Endothelial cell of umbilical vein (primary cell): Measurements from ENCODE around the gene SKAP1. TPM values are rescaled to one million over a fixed set of nuclear protein-coding genes. Genes with fewer than 3 reads are reported as not detected.

Experiments used
- BruUV-seq: library from RNA; stranded (reverse); fragments of 400-500 nt; replicated peaks from 2 replicates; lab custom pipeline; 2021; lab: Mats Ljungman, UMichigan
- CTCF ChIA-PET: fragments of 300-600, 350-600 bp; sonication (Branson Sonifier 250); formaldehyde crosslinking; loops from one replicate; lab custom pipeline; 2021; ENCODE audit warnings: antibody characterized with exemption, inconsistent platforms; lab: Charles Lee
- POLR2A ChIA-PET: fragments of 300-600, 350-600 bp; sonication (Branson Sonifier 250); formaldehyde crosslinking; loops from one replicate; lab custom pipeline; 2021; ENCODE audit warnings: antibody characterized with exemption, inconsistent platforms; lab: Charles Lee
- DNase-seq: peaks from one replicate; pipeline ENCODE4 v3.0.0-alpha.2; 2011; ENCODE audit warnings: low read depth, low spot score
- FAIRE-seq: peaks from 2 replicates; lab custom pipeline; 2011; peaks lifted over from hg19 to GRCh38; lab: Jason Lieb, UNC
- H2AFZ ChIP-seq: 2 replicates; pipeline ENCODE4 v1.6.0; 2012; ENCODE audit warnings: low read depth, low read length, control low read depth, inconsistent platforms
- H3K27ac ChIP-seq: 2 replicates; pipeline ENCODE4 v1.5.1; 2011; ENCODE audit warnings: low read depth, mild to moderate bottlenecking, control low read depth, low read length, moderate library complexity; ENCODE audit not compliant: insufficient read depth
- H3K27me3 ChIP-seq, 2 experiments: 2 replicates each; pipeline versions ENCODE4 v1.6.0 to v1.6.1; 2011; ENCODE audit warnings: low read length in 2 of 2, mixed read lengths in 1 of 2; ENCODE audit not compliant: control insufficient read depth in 2 of 2, insufficient read depth in 2 of 2
- H3K36me3 ChIP-seq, 2 experiments: 2 replicates in 1 of 2; 3 replicates in 1 of 2; pipeline ENCODE4 v1.5.1; 2011; ENCODE audit warnings: low read length in 2 of 2, mild to moderate bottlenecking in 1 of 2, moderate library complexity in 1 of 2; ENCODE audit not compliant: control insufficient read depth in 2 of 2, insufficient read depth in 2 of 2; ENCODE audit errors: extremely low read depth in 1 of 2
- H3K4me1 ChIP-seq: 3 replicates; pipeline ENCODE4 v1.5.1; 2011; ENCODE audit warnings: mild to moderate bottlenecking, low read length; ENCODE audit not compliant: control insufficient read depth, insufficient read depth; ENCODE audit errors: extremely low read depth
- H3K4me2 ChIP-seq: 2 replicates; pipeline ENCODE4 v1.6.1; 2011; ENCODE audit warnings: low read length, control low read depth, mixed read lengths; ENCODE audit not compliant: insufficient read depth
- H3K4me3 ChIP-seq, 3 experiments: fragments of 200-600 bp in 1 of 3; sonication (generic), shearing (Covaris generic) in 1 of 3; replicated peaks in 1 of 3; 2 replicates each; pipeline ENCODE4 v1.5.1; 2011 to 2016; ENCODE audit warnings: control low read depth in 3 of 3, low read length in 3 of 3, mild to moderate bottlenecking in 2 of 3, inconsistent platforms in 1 of 3, low read depth in 1 of 3, moderate library complexity in 1 of 3; ENCODE audit not compliant: insufficient read depth in 1 of 3
- H3K79me2 ChIP-seq: 2 replicates; pipeline ENCODE4 v1.6.0; 2012; ENCODE audit warnings: low read length, inconsistent platforms; ENCODE audit not compliant: control insufficient read depth, insufficient read depth
- H3K9ac ChIP-seq: replicated peaks from 2 replicates; pipeline ENCODE3; 2011; ENCODE audit warnings: low read length, control low read depth; ENCODE audit not compliant: insufficient read depth; ENCODE audit errors: extremely low read depth
- H3K9me1 ChIP-seq: replicated peaks from 3 replicates; pipeline ENCODE4 v1.6.0; 2011; ENCODE audit warnings: mild to moderate bottlenecking, low read length; ENCODE audit not compliant: control insufficient read depth, insufficient read depth; ENCODE audit errors: extremely low read depth
- H3K9me3 ChIP-seq: replicated peaks from 2 replicates; pipeline ENCODE4 v1.5.1; 2012; ENCODE audit warnings: low read length, inconsistent platforms; ENCODE audit not compliant: control insufficient read depth, insufficient read depth
- H4K20me1 ChIP-seq: replicated peaks from 2 replicates; pipeline ENCODE3; 2011; ENCODE audit warnings: mild to moderate bottlenecking, low read length; ENCODE audit not compliant: control insufficient read depth, insufficient read depth; ENCODE audit errors: extremely low read depth
- CTCF ChIP-seq, 2 donors: IDR thresholded peaks; 1 replicate in 1 of 2; 2 replicates in 1 of 2; pipeline ENCODE4 v1.5.1; 2011; ENCODE audit warnings: low read length in 2 of 2, mild to moderate bottlenecking in 2 of 2, moderate library complexity in 2 of 2, control low read depth in 1 of 2, inconsistent platforms in 1 of 2, low read depth in 1 of 2; ENCODE audit not compliant: insufficient read depth in 1 of 2; ENCODE audit errors: extremely low read depth in 1 of 2
- EZH2 ChIP-seq: IDR thresholded peaks from 2 replicates; pipeline ENCODE4 v1.6.1; 2012; ENCODE audit warnings: borderline replicate concordance, low read depth, mild to moderate bottlenecking, moderate library complexity, low read length, inconsistent platforms; ENCODE audit not compliant: severe bottlenecking
- FOS ChIP-seq: IDR thresholded peaks from 2 replicates; pipeline ENCODE4 v1.6.1; 2011; ENCODE audit warnings: mild to moderate bottlenecking, low read length, moderate library complexity, borderline replicate concordance; ENCODE audit not compliant: insufficient read depth
- GATA2 ChIP-seq: IDR thresholded peaks from 2 replicates; pipeline ENCODE4 v1.7.0; 2011; ENCODE audit warnings: low read depth, mild to moderate bottlenecking, moderate library complexity, mixed read lengths, low read length; ENCODE audit not compliant: insufficient read length, insufficient read depth
- JUN ChIP-seq: IDR thresholded peaks from 2 replicates; pipeline ENCODE4 v1.6.1; 2011; ENCODE audit warnings: borderline replicate concordance, low read depth; ENCODE audit not compliant: insufficient read length, insufficient read depth
- MYC ChIP-seq: IDR thresholded peaks from one replicate; pipeline ENCODE4 v1.6.1; 2011; ENCODE audit warnings: mild to moderate bottlenecking, low read depth, low read length
- POLR2A ChIP-seq: IDR thresholded peaks from 2 replicates; pipeline ENCODE4 v1.6.1; 2012; ENCODE audit warnings: low read depth, mild to moderate bottlenecking, control low read depth, low read length
- POLR2AphosphoS5 ChIP-seq: IDR thresholded peaks from 2 replicates; pipeline ENCODE4 v1.6.1; 2012; ENCODE audit warnings: low read depth, mild to moderate bottlenecking, control low read depth, low read length, moderate library complexity; ENCODE audit not compliant: insufficient read depth
- dilution Hi-C: fragments of 300-500 bp; cut with MboI; formaldehyde crosslinking; loops from one replicate; pipeline ENCODE4 v1.15.0; 2019; ENCODE audit warnings: low sequenced_read_pairs; ENCODE audit not compliant: extremely low pct_ligation_motif_present
- intact Hi-C: fragments of 100-400 bp; cut with micrococcal nuclease; formaldehyde crosslinking; loops from one replicate; pipeline ENCODE4 v1.10.0; 2022
- polyA plus RNA-seq, 4 experiments: library from polyadenylated mRNA; depleted of rRNA in 3 of 4; stranded (reverse) in 3 of 4; unstranded in 1 of 4; fragments of >200 nt; gene quantifications; 2 replicates each; pipeline versions ENCODE4 v1.2.1 to v1.2.3, GENCODE V29; 2011 to 2012; ENCODE audit warnings: missing spikeins in 1 of 4
- total RNA-seq: library from RNA; stranded (reverse); gene quantifications from 2 replicates; pipeline ENCODE4 v1.2.3, GENCODE V29; 2021
- TF ChIP-seq, protein P1 (sequence below): IDR thresholded peaks from 2 replicates; pipeline ENCODE4 v1.6.1; 2011; ENCODE audit not compliant: insufficient read depth, insufficient read length

The SKAP1 gene
- total and polyA plus RNA-seq, 2 donors (not counting 3 experiments of a cell fraction or from before 2014, with no cell fraction given), result 0.75 TPM; not detected in 1

DNA sequence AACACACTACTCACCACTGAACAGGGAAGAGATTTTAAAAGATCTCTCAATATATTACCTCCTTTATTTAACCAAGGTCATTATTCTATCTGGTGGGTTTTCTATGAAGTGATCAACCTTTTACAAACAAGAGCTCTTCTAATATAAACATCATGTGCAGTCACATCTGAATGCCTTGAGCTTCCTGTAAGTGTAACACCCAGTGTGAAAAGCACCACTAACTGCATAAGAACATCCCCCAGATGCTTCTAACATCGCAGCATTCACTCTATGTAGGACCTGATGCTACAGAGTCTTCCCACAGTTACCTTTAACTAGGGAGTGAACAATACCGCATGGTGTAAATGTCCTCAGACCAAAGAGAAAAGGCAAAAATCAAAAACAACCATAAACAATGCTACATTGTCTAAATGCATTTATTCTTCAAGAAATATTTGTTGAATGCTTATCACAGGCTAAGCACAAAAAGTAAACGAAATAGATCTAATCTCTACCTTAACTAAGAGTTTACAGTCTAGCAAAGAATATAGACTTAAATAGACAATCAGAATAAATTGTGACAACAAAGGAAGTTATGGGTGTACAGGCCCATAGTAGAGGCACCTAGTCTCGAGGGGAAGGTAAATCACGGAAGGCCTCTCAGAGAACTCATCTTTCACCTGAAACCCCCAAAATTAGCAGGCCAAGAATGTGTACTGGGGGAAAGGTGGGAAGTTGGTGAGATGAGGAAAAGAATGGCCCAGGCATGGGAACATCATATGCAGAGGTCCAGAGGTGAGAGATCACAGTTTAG lies 16.2 kb downstream of the SKAP1 start:
- H3K27me3 ChIP-seq, result peaks cover 64 to 69% of the 10 kb centered on the region in 2 experiments
- H3K4me1 ChIP-seq, result no peaks in the 10 kb centered on the region
- FAIRE-seq, result no peak
- H3K4me2 ChIP-seq, result no peak overlapping the region
- dilution Hi-C loops (no loop called here), intact Hi-C loops (no loop called here)
- POLR2A ChIA-PET, result no interaction called here
- no peak for DNase-seq
- H3K79me2 ChIP-seq, result no peaks in the 10 kb centered on the region
- no peaks in the 10 kb centered on the region for H4K20me1 ChIP-seq
- CTCF ChIA-PET, result interaction anchor here (1.0 to 1.2 kb wide), 2 partner anchors 22 to 154 kb away, joined by 3 read pairs; no protein-coding TSS in a partner anchor
- no peaks in the 10 kb centered on the region for H3K36me3 ChIP-seq
- H3K4me3 ChIP-seq, result no peak overlapping the region
- no peak overlapping the region for H3K9ac ChIP-seq
- no peaks in the 10 kb centered on the region for H3K9me1 ChIP-seq
- TF ChIP-seq GATA2 (no peak), POLR2AphosphoS5 (no peak), FOS (no peak), EZH2 (no peak), CTCF (IDR thresholded peaks at IDR 0.05; ENCODE audit: extremely low read depth in 1 of 2, insufficient read depth in 1 of 2, low read depth in 1 of 2, low read length in 2 of 2) (no peak), MYC (no peak), JUN (no peak), POLR2A (no peak)
- TF ChIP-seq, protein P1, sequence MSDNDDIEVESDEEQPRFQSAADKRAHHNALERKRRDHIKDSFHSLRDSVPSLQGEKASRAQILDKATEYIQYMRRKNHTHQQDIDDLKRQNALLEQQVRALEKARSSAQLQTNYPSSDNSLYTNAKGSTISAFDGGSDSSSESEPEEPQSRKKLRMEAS, result no peak
- no peak overlapping the region for H3K27ac ChIP-seq
- BruUV-seq, result no TSS peak
- no peaks in the 10 kb centered on the region for H3K9me3 ChIP-seq
- H2AFZ ChIP-seq, result no peak overlapping the region
